OCI-M2 (cell line): Measurements from ENCODE around the gene ARL3.
A peak's percentile ranks its signal among the peaks of the same experiment; 100 is the strongest.
"Not testable (repeated sequence)": the region's sequence is repeated elsewhere in the genome, so short reads cannot be mapped to it uniquely, and the experiment has no call there.

Experiments
- DNase-seq: peaks from one replicate; lab custom pipeline; 2025; ENCODE audit not compliant: unreplicated experiment; lab: John Stamatoyannopoulos, UW

The ARL3 gene

DNA sequence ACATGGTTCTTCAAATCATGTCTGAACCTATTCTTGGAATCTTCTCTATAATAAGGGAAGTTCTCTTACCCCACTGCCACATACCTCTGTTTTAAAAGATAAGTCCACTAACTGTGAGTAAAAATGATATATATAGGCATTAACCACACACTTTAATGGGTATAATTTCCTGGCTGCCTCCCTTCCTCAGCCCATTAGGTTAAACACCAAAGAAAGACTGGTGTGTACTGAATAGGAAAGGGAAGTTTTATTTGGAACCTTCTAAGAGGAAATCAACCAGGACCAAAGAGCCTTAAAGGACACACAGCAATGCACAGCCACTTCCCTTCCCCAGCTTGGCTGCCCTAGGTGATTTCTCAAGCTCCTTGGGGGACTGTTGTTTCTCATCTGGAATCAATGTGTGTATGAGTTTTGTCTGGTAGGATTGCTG, 24.5 kb upstream of the ARL3 start:
- peak; percentile 57 for DNase-seq

- DNase-seq: no peak
Measured at GRCh38 chr10:102735065-102735562, 20.9 kb upstream of the ARL3 start.

- no peak for DNase-seq
Measured at GRCh38 chr10:102732661-102733060, 18.5 kb upstream of the ARL3 start.

GRCh38 chr10:102731222-102731800, 17.1 kb upstream of the ARL3 start:
- DNase-seq: no peak

- DNase-seq: peak; percentile 56
Measured at GRCh38 chr10:102729029-102730026, 15.1 kb upstream of the ARL3 start.

DNA sequence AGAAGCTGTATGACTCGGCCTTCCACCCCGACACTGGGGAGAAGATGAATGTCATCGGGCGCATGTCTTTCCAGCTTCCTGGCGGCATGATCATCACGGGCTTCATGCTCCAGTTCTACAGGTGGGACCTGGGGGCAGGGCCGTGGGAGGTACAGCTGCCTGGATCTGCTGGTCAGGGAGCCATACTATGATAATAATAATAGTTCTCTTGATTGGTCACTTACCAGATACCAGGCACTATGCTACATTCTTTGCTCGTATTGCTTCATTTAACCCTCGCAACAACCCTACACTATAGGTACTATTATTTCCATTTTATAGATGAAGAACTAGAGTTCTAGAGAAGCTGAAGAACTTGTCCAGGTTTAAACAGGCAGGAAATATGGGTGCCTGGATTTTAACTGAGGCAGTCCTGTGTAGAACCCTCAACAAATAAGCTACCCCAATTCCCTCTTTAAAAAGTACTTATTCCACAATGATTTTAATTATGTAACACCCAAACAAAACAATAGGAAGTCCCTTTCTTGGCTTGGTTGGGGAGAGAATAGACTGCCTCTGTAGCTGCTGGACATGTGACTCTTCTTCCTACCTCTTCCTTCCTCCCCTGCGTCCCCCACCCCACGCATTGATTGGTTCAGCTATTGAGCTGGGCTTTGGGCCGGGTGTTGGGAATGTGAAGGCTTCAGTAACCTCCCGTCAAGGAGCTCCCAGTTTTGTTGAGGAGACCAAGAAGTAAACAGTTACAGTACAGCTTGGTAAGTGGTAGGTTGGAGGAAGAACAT, 13.0 kb upstream of the ARL3 start:
- DNase-seq: no peak

DNA sequence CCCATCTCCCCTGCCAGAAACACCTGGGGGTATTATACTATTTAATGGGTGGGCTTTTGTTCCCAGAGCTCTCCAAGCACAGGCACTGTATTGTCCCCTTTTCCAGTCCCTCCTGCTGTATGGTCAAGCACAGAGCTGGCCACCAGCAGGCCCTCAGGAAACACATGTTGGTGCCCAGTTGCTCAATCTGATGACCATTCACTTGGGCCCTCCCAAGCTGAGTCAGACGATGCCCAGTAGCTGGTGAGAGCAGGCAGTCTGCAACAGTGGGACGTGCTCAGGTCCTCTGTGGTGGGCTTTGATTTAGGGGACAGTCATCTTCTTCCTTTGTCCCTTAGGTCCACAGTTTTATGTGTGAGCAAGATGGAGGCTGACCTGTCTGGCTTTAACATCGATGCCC, 12.1 kb upstream of the ARL3 start:
- no peak for DNase-seq

DNA sequence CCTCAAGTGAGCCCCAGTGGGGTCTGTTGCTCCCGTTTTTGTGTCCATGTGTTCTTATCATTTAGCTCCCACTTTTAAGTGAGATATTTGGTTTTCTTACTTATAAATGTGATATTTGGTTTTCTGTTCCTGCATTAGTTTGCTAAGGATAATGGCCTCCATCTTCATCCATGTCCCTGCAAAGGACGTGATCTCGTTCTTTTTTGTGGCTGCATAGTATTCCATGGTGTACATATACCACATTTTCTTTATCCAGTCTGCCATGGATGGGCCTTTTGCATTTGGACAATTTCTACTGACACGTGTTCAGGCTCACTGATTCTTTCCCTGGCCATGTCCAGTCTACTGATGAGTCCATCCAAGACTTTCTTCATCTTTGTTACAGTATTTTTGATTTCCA, 9.8 kb upstream of the ARL3 start:
- no peak for DNase-seq

DNA sequence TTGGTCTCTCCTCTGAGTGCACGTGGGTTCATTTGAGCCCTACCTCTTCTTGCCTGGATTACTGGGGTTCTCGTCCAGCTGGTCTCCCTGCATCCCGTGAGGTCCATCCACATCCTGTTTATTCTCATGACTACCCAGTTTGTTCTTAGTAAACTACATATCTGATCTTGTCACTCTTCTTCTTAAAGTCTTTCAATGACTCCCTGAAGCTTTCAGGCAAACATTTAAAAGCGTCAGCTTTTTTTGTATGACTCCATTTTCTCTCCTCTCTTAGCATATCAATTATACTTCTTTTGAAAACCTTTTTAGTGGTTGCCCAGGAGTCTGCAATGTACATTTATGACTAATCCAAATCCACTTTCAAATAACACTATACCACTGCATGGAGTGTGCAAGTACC, 7.8 kb upstream of the ARL3 start:
- DNase-seq: no peak

DNA sequence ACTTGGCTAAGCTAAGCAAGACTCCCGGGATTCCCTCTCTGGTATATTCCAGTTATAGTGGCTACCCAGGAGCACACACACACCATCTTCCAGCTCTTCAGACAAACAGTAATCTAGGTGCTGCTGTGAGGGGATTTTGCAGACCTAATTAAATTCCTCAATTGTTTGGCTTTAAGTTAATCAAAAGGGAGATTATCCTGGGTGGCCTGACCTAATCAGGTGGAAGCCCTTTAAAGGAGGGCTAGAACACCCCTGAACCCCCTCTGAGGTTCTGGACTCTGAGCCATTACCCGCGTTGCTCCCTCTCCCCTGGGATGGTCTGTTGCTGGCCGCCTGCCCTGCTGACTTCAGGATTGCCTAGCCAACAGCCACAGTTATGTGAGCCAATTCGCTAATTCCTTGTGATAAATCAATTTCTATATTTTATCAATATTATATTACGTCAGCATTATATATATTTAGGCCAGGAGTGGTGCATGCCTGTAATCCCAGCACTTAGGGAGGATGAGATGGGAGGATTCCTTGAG, 6.6 kb upstream of the ARL3 start:
- DNase-seq: no peak

DNA sequence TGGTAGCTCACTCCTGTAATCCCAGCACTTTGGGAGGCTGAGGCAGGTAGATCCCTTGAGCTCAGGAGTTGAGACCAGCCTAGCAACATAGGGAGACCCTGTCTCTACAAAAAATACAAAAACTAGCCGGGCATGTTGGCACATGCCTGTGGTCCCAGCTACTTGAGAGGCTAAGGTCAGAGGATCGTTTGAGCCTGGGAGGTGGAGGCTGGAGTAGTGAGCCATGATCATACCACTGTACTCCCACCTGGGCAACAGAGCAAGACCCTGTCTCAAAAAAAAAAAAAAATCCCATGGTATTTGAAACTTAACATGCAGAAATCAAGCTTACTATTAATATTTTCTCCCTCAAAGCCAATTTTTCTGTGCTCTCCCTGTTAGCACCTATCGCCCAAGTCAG, 6.1 kb upstream of the ARL3 start:
- no peak for DNase-seq

- no peak for DNase-seq
Measured at GRCh38 chr10:102718220-102718619, 4.0 kb upstream of the ARL3 start.

GRCh38 chr10:102716900-102717565, 2.8 kb upstream of the ARL3 start:
- not testable (repeated sequence) for DNase-seq

- no peak for DNase-seq
Measured at GRCh38 chr10:102715880-102716279, 1.7 kb upstream of the ARL3 start.

DNA sequence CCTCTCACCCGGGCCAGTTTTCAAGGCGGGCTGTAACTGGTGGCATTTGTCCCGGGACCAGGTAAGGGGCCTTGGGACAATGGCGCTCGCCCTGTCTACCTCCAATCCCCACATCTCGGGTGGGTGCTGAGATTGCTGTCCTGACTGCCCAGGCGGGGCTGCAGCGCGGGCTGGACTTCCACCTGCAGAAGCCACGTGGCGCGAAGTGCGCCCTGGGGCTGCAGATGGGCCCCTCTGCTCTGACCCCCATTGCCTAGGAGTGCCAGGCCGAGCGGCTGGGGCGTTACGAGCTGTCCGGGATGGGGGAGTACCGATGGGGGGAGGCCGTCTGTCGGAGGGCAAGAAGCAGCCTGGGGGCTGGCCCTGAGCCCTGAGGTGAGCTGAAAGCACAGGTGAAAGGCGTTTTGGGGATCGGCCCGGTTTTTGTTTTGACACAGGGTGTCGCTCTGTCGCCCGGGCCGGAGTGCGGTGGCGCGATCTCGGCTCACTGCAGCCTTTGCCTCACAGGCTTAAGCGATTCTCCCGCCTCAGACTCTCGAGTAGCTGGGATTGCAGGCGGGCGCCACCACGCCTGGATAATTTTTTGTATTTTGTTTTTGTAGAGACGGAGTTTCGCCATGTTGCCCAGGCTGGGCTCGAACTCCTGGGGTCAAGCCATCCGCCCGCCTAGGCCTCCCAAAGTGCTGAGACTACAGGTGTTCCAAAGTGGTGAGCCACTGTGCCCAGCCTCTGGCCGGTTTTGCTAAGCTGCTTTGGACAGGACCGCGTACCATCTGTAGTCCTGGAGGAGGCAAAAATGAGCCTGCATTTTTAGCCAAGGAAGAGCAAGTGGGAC, 641 bp upstream of the ARL3 start, which contains the start of gene SFXN2:
SFXN2 (plus strand) TSS at position 16 of the 835 bp plus-strand sequence. CDS start 12,001 bp downstream, outside the sequence.
- no peak for DNase-seq

DNA sequence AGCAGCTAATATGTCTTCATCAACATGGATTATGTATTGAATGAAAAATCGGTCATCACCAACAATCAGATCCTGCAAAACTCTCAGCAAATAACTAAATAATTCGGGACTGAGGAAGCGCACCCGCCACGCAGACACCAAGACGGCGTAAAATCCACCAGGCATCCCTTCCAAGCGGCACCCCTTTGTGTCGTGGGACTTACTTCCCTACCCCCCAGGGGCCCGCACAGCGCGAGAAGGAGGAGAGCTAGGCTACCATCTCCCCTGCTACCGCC, 721 bp downstream of the ARL3 start:
- DNase-seq: no peak

GRCh38 chr10:102712843-102713538, 1.2 kb downstream of the ARL3 start:
- DNase-seq: no peak

GRCh38 chr10:102712089-102712488, 2.1 kb downstream of the ARL3 start:
- no peak for DNase-seq

GRCh38 chr10:102710609-102711008, 3.6 kb downstream of the ARL3 start:
- no peak for DNase-seq
